Ovary (tissue), 9 donors: ENCODE results near the gene ZNF800. TPM values are rescaled to one million over a fixed set of nuclear protein-coding genes. Genes with fewer than 3 reads are reported as not detected.

Experiments used
- DNase-seq, 5 donors: peaks; one replicate each; pipeline ENCODE4 v3.0.0-alpha.2; 2019 to 2020
- H3K27ac ChIP-seq, 2 donors: fragments of 200-600 bp; one replicate each; pipeline versions ENCODE4 v1.5.1 to v1.8.0; 2019 to 2022
- H3K27me3 ChIP-seq: fragments of 200-600 bp; one replicate; pipeline ENCODE4 v1.8.0; 2022
- H3K36me3 ChIP-seq: fragments of 200-600 bp; sonication (generic); one replicate; pipeline ENCODE4 v1.5.1; 2019
- H3K4me1 ChIP-seq: one replicate; pipeline ENCODE4 v1.8.1; 2013; ENCODE audit warnings: mild to moderate bottlenecking, moderate library complexity; ENCODE audit not compliant: insufficient read depth
- H3K4me3 ChIP-seq: fragments of 200-600 bp; sonication (generic); one replicate; pipeline ENCODE4 v1.5.1; 2017
- H3K9me3 ChIP-seq, 2 donors: fragments of 200-600 bp in 1 of 2; sonication (generic) in 1 of 2; one replicate each; pipeline versions ENCODE4 v1.5.1 to v1.8.1; 2013 to 2019; ENCODE audit warnings: mild to moderate bottlenecking in 1 of 2, moderate library complexity in 1 of 2
- CTCF ChIP-seq, 3 donors: fragments of 450-650 bp in 2 of 3; fragments of 200-600 bp in 1 of 3; IDR thresholded peaks; one replicate each; pipeline versions ENCODE4 v1.5.1 to v1.8.0; 2016 to 2022; ENCODE audit warnings: antibody characterized with exemption in 3 of 3, mild to moderate bottlenecking in 1 of 3
- EP300 ChIP-seq: sonication (generic); formaldehyde crosslinking; IDR thresholded peaks from one replicate; pipeline ENCODE4 v1.6.1; 2017; ENCODE audit warnings: antibody characterized with exemption
- POLR2A ChIP-seq: fragments of 450-650 bp; IDR thresholded peaks from one replicate; pipeline ENCODE4 v1.6.1; 2017; ENCODE audit warnings: antibody characterized with exemption, mild to moderate bottlenecking, moderate library complexity
- WGBS, 3 donors: extraction: QIAGEN DNeasy Blood & Tissue Kit in 1 of 3; methylation state at CpG; one replicate each; pipeline versions ENCODE4 v1.1.5 to v1.1.7; 2013 to 2017; 5-methylcytosine and 5-hydroxymethylcytosine counted together
- intact Hi-C, 4 donors: fragments of 100-400 bp; cut with DNase I; formaldehyde crosslinking; loops; one replicate each; pipeline versions ENCODE4 v1.11.0 to v1.15.1; 2022 to 2023
- polyA plus RNA-seq, 2 donors: library from polyadenylated mRNA; stranded (reverse); fragments of 200-250 nt in 1 of 2; fragments of 350-450 nt in 1 of 2; fragmentation: Illumina TruSeq in 1 of 2; extraction: RNeasy Lipid Tissue Mini Kit (QIAGEN cat#74804) in 1 of 2; gene quantifications; one replicate each; pipeline ENCODE4 v1.2.3, GENCODE V29; 2013 to 2014
- total RNA-seq, 7 donors: library from RNA; depleted of rRNA in 2 of 7; stranded (reverse); fragments of >200 nt in 2 of 7; fragmentation: NEBNext Ultra II Directional in 3 of 7; extraction: Animal tissue kit (Norgen Biotek cat#: 25700) in 3 of 7; gene quantifications; one replicate each; pipeline versions ENCODE4 v1.1.0 to v1.2.4, GENCODE V29; 2016 to 2023
- donor health status: DM: no; HTN: no; CAD: no; lungs with moderate emphysema.
- donor health status: DM: no; HTN: no; CAD: no.
- donor health status: Bipolar disorder and iron deficiency.
- donor health status: DM: yes; HTN: yes; CAD: no.
- donor health status: DM: no; HTN: no; CAD: no.
- donor health status: DM: yes; HTN: yes; CAD: no.

ZNF800 gene
- total and polyA plus RNA-seq, 9 donors, result 7.3 to 36.2 (median 28.1) TPM

DNA sequence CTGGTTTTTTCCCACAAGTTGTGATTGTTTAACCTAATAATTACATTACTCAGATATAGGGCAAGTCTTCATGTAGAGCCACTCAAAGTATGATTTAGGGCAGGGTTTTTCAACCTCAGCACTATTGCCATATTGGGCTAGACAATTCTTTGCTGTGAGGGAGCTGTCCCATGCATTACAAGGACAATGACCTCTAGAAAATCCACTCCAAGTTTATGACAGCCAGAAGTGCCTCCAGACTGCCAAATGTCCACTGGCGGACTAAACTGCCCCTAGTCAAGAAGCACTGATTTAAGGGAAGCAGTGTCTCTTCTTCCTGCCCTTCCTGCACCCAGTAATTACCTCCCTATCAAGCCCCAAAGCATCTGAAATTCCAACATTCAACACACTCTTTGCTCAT, 54.4 kb downstream of the ZNF800 start:
- intact Hi-C loops, result no loop called here

DNA sequence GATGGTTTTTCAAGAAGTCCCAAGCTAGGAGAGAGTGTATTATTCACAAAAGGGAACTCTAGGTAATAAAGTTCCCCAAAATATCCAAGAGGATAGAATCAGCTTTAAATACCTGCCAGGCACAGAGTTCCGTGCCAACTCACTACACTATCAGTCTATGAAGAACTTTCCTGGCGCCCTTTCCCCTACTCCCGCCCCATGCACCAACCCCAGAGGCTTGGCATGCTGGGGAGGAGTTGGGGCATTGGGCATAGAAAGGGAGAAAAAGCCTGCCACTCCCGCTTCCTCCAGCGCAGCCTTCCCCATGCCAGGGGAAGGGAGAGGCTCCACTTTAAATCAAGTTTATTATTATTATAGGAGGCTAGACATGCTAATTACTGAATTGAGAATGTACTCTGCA, 54.9 kb downstream of the ZNF800 start:
- TF ChIP-seq EP300, result no peak
- no peak for TF ChIP-seq CTCF (IDR thresholded peaks at IDR 0.05)
- no peak for TF ChIP-seq POLR2A
- Histone ChIP-seq H3K36me3 (no peaks in the 10 kb centered on the region), H3K27ac (no peak overlapping the region), H3K9me3 (no peaks in the 10 kb centered on the region), H3K27me3 (no peaks in the 10 kb centered on the region), H3K4me3 (no peak overlapping the region), H3K4me1 (no peaks in the 10 kb centered on the region)
- intact Hi-C loops, result no loop called here
- WGBS, 3 donors, result 64 to 74% (median 67%) methylated on average over 5 of the region's 5 CpGs
- DNase-seq, result no peak

More for the DNA sequence above, 54.4 kb downstream of the ZNF800 start:
- no peak overlapping the region for H3K4me3 ChIP-seq
- DNase-seq, result no peak
- H3K9me3 ChIP-seq, result no peaks in the 10 kb centered on the region
- WGBS, 3 donors, result 63 to 70% (median 67%) methylated on average over 1 of the region's 1 CpG
- H3K27ac ChIP-seq, result no peak overlapping the region
- no peak for TF ChIP-seq CTCF (IDR thresholded peaks at IDR 0.05)
- no peaks in the 10 kb centered on the region for H3K4me1 ChIP-seq
- H3K27me3 ChIP-seq, result no peaks in the 10 kb centered on the region
- no peaks in the 10 kb centered on the region for H3K36me3 ChIP-seq

DNA sequence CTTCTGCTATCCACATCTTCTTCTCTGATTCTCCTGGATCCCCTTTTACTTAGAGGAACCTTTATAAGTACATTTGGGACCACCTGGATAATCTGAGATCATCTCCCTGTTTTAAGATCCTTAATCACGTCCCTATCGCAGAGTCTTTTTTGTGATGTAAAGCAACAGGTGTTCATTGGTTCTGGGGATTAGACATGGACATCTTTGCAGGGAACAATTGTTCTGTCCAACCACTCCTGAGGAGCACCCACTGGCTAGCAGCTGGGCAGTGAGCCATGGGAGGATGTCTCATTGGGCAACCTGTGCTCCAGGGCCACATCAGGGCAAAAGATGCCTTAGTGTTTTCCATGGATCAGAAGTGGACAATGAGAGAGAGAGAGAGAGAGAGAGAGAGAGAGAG, 56.0 kb downstream of the ZNF800 start:
- Histone ChIP-seq H3K4me1 (no peaks in the 10 kb centered on the region), H3K36me3 (no peaks in the 10 kb centered on the region), H3K27me3 (no peaks in the 10 kb centered on the region), H3K27ac (no peak overlapping the region), H3K4me3 (no peak overlapping the region), H3K9me3 (no peaks in the 10 kb centered on the region)
- TF ChIP-seq CTCF (IDR thresholded peaks at IDR 0.05), result no peak
- TF ChIP-seq EP300, result no peak
- TF ChIP-seq POLR2A, result no peak
- intact Hi-C loops, result no loop called here
- no peak for DNase-seq
- WGBS, 3 donors, result 93 to 96% (median 95%) methylated on average over 2 of the region's 2 CpGs

GRCh38 chr7:127332880-127333279, 59.6 kb downstream of the ZNF800 start:
- no peak for DNase-seq
- intact Hi-C loops, result no loop called here
- H3K27ac ChIP-seq, result no peak overlapping the region
- TF ChIP-seq CTCF (IDR thresholded peaks at IDR 0.05), result no peak
- no peak for TF ChIP-seq EP300
- no peak for TF ChIP-seq POLR2A
- no peaks in the 10 kb centered on the region for H3K36me3 ChIP-seq
- 88 to 91% (median 91%) methylated on average over 2 of the region's 2 CpGs for WGBS, 3 donors
- H3K27me3 ChIP-seq, result no peaks in the 10 kb centered on the region
- no peaks in the 10 kb centered on the region for H3K4me1 ChIP-seq
- no peaks in the 10 kb centered on the region for H3K9me3 ChIP-seq
- H3K4me3 ChIP-seq, result no peak overlapping the region

DNA sequence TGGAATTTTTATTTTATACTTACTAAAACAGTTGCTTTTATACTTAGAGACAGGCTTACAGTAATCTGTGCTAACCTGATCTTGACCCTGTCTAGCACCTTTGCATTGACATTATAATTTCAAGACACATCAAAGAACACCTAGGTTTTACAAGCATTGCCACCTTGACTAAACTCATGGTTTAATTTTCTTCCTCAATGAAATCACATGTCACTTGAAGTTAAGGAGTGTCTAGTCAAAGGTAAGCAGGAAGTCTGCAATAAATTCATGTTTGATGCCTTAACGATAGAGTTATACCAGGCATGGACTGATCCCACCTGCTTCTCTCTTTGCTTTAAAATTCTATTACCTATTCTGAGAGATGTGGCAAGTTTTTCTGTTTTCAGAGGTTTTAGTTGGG, 62.4 kb downstream of the ZNF800 start:
- DNase-seq, result no peak
- no peak for TF ChIP-seq CTCF (IDR thresholded peaks at IDR 0.05)
- no peak for TF ChIP-seq EP300
- no peak for TF ChIP-seq POLR2A
- no peaks in the 10 kb centered on the region for H3K36me3 ChIP-seq
- 68 to 77% (median 74%) methylated on average over 1 of the region's 1 CpG for WGBS, 3 donors
- intact Hi-C loops, result no loop called here
- H3K9me3 ChIP-seq, result no peaks in the 10 kb centered on the region
- H3K27me3 ChIP-seq, result no peaks in the 10 kb centered on the region
- H3K4me3 ChIP-seq, result no peak overlapping the region
- H3K27ac ChIP-seq, result no peak overlapping the region
- H3K4me1 ChIP-seq, result no peaks in the 10 kb centered on the region
